GM12874 (cell line): ENCODE measurements around the gene ROR2.

Experiments
- TF ChIP-seq, protein P1 (sequence below): IDR thresholded peaks from 2 replicates; pipeline ENCODE4 v1.5.1; 2011; ENCODE audit warnings: low read depth, mild to moderate bottlenecking, control low read depth, low read length, moderate library complexity; ENCODE audit not compliant: insufficient read depth

ROR2 gene

GRCh38 chr9:91680998-91681397 is 269.0 kb downstream of the ROR2 start:
- TF ChIP-seq, protein P1, sequence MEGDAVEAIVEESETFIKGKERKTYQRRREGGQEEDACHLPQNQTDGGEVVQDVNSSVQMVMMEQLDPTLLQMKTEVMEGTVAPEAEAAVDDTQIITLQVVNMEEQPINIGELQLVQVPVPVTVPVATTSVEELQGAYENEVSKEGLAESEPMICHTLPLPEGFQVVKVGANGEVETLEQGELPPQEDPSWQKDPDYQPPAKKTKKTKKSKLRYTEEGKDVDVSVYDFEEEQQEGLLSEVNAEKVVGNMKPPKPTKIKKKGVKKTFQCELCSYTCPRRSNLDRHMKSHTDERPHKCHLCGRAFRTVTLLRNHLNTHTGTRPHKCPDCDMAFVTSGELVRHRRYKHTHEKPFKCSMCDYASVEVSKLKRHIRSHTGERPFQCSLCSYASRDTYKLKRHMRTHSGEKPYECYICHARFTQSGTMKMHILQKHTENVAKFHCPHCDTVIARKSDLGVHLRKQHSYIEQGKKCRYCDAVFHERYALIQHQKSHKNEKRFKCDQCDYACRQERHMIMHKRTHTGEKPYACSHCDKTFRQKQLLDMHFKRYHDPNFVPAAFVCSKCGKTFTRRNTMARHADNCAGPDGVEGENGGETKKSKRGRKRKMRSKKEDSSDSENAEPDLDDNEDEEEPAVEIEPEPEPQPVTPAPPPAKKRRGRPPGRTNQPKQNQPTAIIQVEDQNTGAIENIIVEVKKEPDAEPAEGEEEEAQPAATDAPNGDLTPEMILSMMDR, result no peak

GRCh38 chr9:91680106-91680505 is 269.9 kb downstream of the ROR2 start:
- TF ChIP-seq, protein P1, result no peak

GRCh38 chr9:91678807-91679580 is 271.0 kb downstream of the ROR2 start:
- TF ChIP-seq, protein P1, result no peak

DNA sequence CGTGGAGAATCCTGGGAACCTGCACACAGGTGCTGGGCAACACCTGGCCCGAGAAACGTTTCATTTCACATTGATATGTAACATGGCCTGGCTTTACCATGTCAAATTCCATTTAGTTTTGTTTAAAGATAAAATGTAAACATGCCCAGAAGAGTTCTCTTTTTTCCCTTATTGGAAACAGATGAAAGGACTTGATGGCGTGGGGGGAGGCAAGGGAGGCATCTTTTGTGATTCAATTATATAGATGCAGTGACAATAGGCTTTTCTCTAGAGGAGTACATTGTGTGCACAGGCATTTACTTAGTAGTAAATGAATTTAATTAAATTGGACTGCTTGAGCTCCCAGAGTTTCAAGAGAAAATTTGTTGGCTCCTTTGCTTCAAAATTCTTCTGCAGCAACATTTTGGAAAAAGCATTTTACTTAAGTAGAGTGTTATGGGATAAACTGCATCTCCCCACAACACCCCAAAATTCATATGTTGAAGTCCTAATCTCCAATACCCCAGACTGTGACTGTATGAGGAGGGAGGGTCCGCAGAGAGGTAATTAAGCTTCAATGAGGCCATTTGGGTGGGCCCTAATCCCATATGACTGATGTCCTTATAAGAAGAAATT is 272.1 kb downstream of the ROR2 start:
- TF ChIP-seq, protein P1, result no peak

- TF ChIP-seq, protein P1, result no peak
These were observed 272.7 kb downstream of the ROR2 start for GRCh38 chr9:91677331-91677730.

DNA sequence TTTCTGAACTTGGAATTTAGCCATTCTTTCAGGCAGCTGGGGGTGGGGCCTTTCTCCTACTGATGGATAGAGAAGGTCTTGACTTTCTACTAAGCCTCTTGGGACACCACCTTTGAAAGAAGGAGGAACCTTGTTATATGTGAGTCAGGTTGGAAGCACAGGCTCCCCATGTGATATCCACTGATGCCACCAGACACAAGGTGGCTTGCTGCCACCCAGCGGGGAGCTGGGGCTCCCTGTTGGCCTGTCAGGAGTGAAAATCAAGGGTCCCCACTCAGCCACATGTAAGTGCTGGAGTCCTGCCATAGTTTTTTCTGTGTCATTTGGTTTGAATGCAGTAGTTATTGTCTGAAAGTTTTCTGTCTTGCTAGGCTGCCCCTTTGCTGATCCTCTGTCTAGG is 274.0 kb downstream of the ROR2 start:
- TF ChIP-seq, protein P1, result no peak

DNA sequence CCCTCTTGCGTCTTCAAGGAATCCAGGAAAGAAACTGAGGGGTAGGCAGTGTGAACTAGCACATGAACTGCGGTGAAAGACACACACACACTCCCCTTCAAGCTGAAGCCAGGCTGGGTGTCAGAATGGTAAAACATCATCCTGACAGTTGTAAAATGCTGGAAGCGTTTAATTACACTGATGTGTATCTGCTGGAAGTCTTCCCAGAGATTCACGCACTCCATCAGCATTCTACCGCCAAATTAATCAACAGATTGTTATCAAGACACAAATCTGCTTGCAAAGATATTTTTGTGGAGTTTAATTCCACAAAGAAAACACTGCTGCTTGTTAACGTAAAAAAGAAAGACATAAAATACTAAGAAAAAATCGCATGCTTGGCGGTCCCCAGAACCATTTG is 285.4 kb downstream of the ROR2 start:
- TF ChIP-seq, protein P1, result no peak
